ENCODE measurements around the gene SYNJ2. TPM values are rescaled to one million over a fixed set of nuclear protein-coding genes. Genes with fewer than 3 reads are reported as not detected.

The SYNJ2 gene
- total RNA-seq, 1 experiment from 2014 or later = 68.5 TPM

- no peak for DNase-seq (ENCODE audit: low read depth)
Observed at GRCh38 chr6:158118886-158119285, 137.2 kb downstream of the SYNJ2 start.

GRCh38 chr6:158121335-158121734 is 139.7 kb downstream of the SYNJ2 start:
- no peak for DNase-seq (ENCODE audit: low read depth)

GRCh38 chr6:158122048-158122447 is 140.4 kb downstream of the SYNJ2 start:
- DNase-seq (ENCODE audit: low read depth) = no peak

GRCh38 chr6:158124288-158124687 is 142.6 kb downstream of the SYNJ2 start:
- DNase-seq (ENCODE audit: low read depth) = no peak

GRCh38 chr6:158125271-158125670 is 143.6 kb downstream of the SYNJ2 start:
- no peak for DNase-seq (ENCODE audit: low read depth)

GRCh38 chr6:158131926-158132325 is 150.3 kb downstream of the SYNJ2 start:
- DNase-seq (ENCODE audit: low read depth) = peak; percentile 40

- peak; percentile 54 for DNase-seq (ENCODE audit: low read depth)
Observed at GRCh38 chr6:158142789-158143188, 161.1 kb downstream of the SYNJ2 start.

GRCh38 chr6:158143700-158144099 is 162.0 kb downstream of the SYNJ2 start:
- peak; percentile 14 for DNase-seq (ENCODE audit: low read depth)

Small RNAs within 50 kb of the gene (small RNA-seq; reads per million reads assigned to genes)
- not detected for gene RNU6-786P

Other genes starting within 250 kb of the SYNJ2 start
- gene SNX9, start 158.6 kb upstream of the SYNJ2 start, total RNA-seq (2014; rRNA removed; shearing (Covaris generic)) = 18.9 and 24.2 TPM in 2 replicates
- gene SERAC1, start 186.4 kb downstream of the SYNJ2 start, total RNA-seq (2014; rRNA removed; shearing (Covaris generic)) = 3.5 and 4.3 TPM in 2 replicates
- gene GTF2H5, start 186.5 kb downstream of the SYNJ2 start, total RNA-seq (2014; rRNA removed; shearing (Covaris generic)) = 6.9 and 7.6 TPM in 2 replicates

All from HT1080 (cell line).